ENCODE data around the gene ARHGAP28.
"Not testable (repeated sequence)": the region's sequence is repeated elsewhere in the genome, so short reads cannot be mapped to it uniquely, and the experiment has no call there.

ARHGAP28 gene

GRCh38 chr18:6938403-6938802 is 208.9 kb downstream of the ARHGAP28 start:
- not testable (repeated sequence) for DNase-seq

- no peak for DNase-seq
Observed at GRCh38 chr18:6939972-6940371, 210.5 kb downstream of the ARHGAP28 start.

GRCh38 chr18:6940451-6940850 is 210.9 kb downstream of the ARHGAP28 start:
- DNase-seq, result no peak

GRCh38 chr18:6941996-6942395 is 212.5 kb downstream of the ARHGAP28 start:
- no peak for DNase-seq

- DNase-seq, result no peak
Observed at GRCh38 chr18:6942742-6943141, 213.2 kb downstream of the ARHGAP28 start.

GRCh38 chr18:6943143-6943542 is 213.6 kb downstream of the ARHGAP28 start:
- no peak for DNase-seq

GRCh38 chr18:6947338-6948030 is 218.0 kb downstream of the ARHGAP28 start:
- DNase-seq, result no peak

- DNase-seq, result no peak
Observed at GRCh38 chr18:6948281-6949055, 219.0 kb downstream of the ARHGAP28 start.

- no peak for DNase-seq
Observed at GRCh38 chr18:6949800-6950586, 220.5 kb downstream of the ARHGAP28 start.

GRCh38 chr18:6950641-6951040 is 221.1 kb downstream of the ARHGAP28 start:
- DNase-seq, result no peak

- no peak for DNase-seq
Observed at GRCh38 chr18:6951336-6952090, 222.0 kb downstream of the ARHGAP28 start.

- no peak for DNase-seq
Observed at GRCh38 chr18:6954501-6954900, 225.0 kb downstream of the ARHGAP28 start.

GRCh38 chr18:6955304-6955703 is 225.8 kb downstream of the ARHGAP28 start:
- no peak for DNase-seq

- no peak for DNase-seq
Observed at GRCh38 chr18:6956495-6956894, 227.0 kb downstream of the ARHGAP28 start.

GRCh38 chr18:6956999-6957398 is 227.5 kb downstream of the ARHGAP28 start:
- no peak for DNase-seq

- DNase-seq, result no peak
Observed at GRCh38 chr18:6959110-6959509, 229.6 kb downstream of the ARHGAP28 start.

- DNase-seq, result no peak
Observed at GRCh38 chr18:6960124-6960523, 230.6 kb downstream of the ARHGAP28 start.

GRCh38 chr18:6960656-6961055 is 231.1 kb downstream of the ARHGAP28 start:
- no peak for DNase-seq

- DNase-seq, result no peak
Observed at GRCh38 chr18:6961331-6961730, 231.8 kb downstream of the ARHGAP28 start.

- no peak for DNase-seq
Observed at GRCh38 chr18:6962571-6963451, 233.3 kb downstream of the ARHGAP28 start.

GRCh38 chr18:6963452-6964097 is 234.1 kb downstream of the ARHGAP28 start:
- DNase-seq, result no peak
